ENCODE results near the gene HSP90B1.
A peak's percentile ranks its signal among the peaks of the same experiment; 100 is the strongest.

HSP90B1 gene

GRCh38 chr12:103930034-103930786, at the start of gene HSP90B1:
Gene HSP90B1 (plus strand): TSS chr12:103930410. CDS start chr12:103930516, 106 bp downstream.
- peak; percentile 100 for DNase-seq (ENCODE audit: low spot score)

GRCh38 chr12:103881261-103881660, 48.9 kb upstream of the HSP90B1 start:
- peak; percentile 88 for DNase-seq (ENCODE audit: low spot score)

GRCh38 chr12:103882861-103883596, 47.2 kb upstream of the HSP90B1 start:
- peak; percentile 51 for DNase-seq (ENCODE audit: low spot score)

GRCh38 chr12:103883908-103884307, 46.3 kb upstream of the HSP90B1 start:
- DNase-seq (ENCODE audit: low spot score), result no peak

GRCh38 chr12:103884316-103884715, 45.9 kb upstream of the HSP90B1 start:
- DNase-seq (ENCODE audit: low spot score), result peak; percentile 20

- no peak for DNase-seq (ENCODE audit: low spot score)
These were observed 43.9 kb upstream of the HSP90B1 start for GRCh38 chr12:103886195-103886797.

GRCh38 chr12:103887738-103888137, 42.5 kb upstream of the HSP90B1 start:
- no peak for DNase-seq (ENCODE audit: low spot score)

GRCh38 chr12:103897316-103897715, 32.9 kb upstream of the HSP90B1 start:
- no peak for DNase-seq (ENCODE audit: low spot score)

- no peak for DNase-seq (ENCODE audit: low spot score)
These were observed 28.6 kb upstream of the HSP90B1 start for GRCh38 chr12:103901518-103902173.

GRCh38 chr12:103903993-103904392, 26.2 kb upstream of the HSP90B1 start:
- no peak for DNase-seq (ENCODE audit: low spot score)

GRCh38 chr12:103905730-103906349, 24.4 kb upstream of the HSP90B1 start:
- DNase-seq (ENCODE audit: low spot score), result no peak

- no peak for DNase-seq (ENCODE audit: low spot score)
These were observed 22.0 kb upstream of the HSP90B1 start for GRCh38 chr12:103908246-103908541.

- peak; percentile 12 for DNase-seq (ENCODE audit: low spot score)
These were observed 21.3 kb upstream of the HSP90B1 start for GRCh38 chr12:103908877-103909276.

- DNase-seq (ENCODE audit: low spot score), result peak; percentile 9
These were observed 20.4 kb upstream of the HSP90B1 start for GRCh38 chr12:103909811-103910210.

- no peak for DNase-seq (ENCODE audit: low spot score)
These were observed 18.1 kb upstream of the HSP90B1 start for GRCh38 chr12:103912069-103912468.

GRCh38 chr12:103913100-103913499, 17.1 kb upstream of the HSP90B1 start:
- no peak for DNase-seq (ENCODE audit: low spot score)

- no peak for DNase-seq (ENCODE audit: low spot score)
These were observed 14.9 kb upstream of the HSP90B1 start for GRCh38 chr12:103915306-103915705.

GRCh38 chr12:103917873-103918272, 12.3 kb upstream of the HSP90B1 start:
- DNase-seq (ENCODE audit: low spot score), result no peak

GRCh38 chr12:103924761-103925641, 5.2 kb upstream of the HSP90B1 start:
- peak; percentile 86 for DNase-seq (ENCODE audit: low spot score)

- peak; percentile 11 for DNase-seq (ENCODE audit: low spot score)
These were observed 1.5 kb upstream of the HSP90B1 start for GRCh38 chr12:103928682-103929045.
